HCT116 (cell line): ENCODE data around the gene SLC6A6.
A peak's percentile ranks its signal among the peaks of the same experiment; 100 is the strongest.

Source experiments
- CEBPB ChIP-seq: IDR thresholded peaks from 2 replicates; pipeline ENCODE4 v1.6.1; 2012; ENCODE audit warnings: low read depth
- EZH2 ChIP-seq: fragments of 200-600 bp; sonication (generic); IDR thresholded peaks from 2 replicates; pipeline ENCODE4 v1.6.1; 2017; ENCODE audit warnings: antibody characterized with exemption, mixed run types
- JUND ChIP-seq: IDR thresholded peaks from 2 replicates; pipeline ENCODE4 v1.6.1; 2012
- POLR2A ChIP-seq: IDR thresholded peaks from 2 replicates; pipeline ENCODE4 v1.7.0; 2011; ENCODE audit warnings: borderline replicate concordance; ENCODE audit not compliant: insufficient read depth, insufficient read length; ENCODE audit errors: extremely low read depth
- POLR2AphosphoS5 ChIP-seq: IDR thresholded peaks from 2 replicates; pipeline ENCODE4 v1.6.1; 2011; ENCODE audit warnings: mild to moderate bottlenecking, low read depth, low read length, moderate library complexity
- RAD21 ChIP-seq: IDR thresholded peaks from 2 replicates; pipeline ENCODE4 v1.6.1; 2012; ENCODE audit warnings: low read depth, mild to moderate bottlenecking
- YY1 ChIP-seq: IDR thresholded peaks from 2 replicates; pipeline ENCODE4 v1.6.1; 2011; ENCODE audit warnings: low read length, low read depth, moderate library complexity, mild to moderate bottlenecking; ENCODE audit not compliant: insufficient replicate concordance; ENCODE audit errors: extremely low read depth
- TF ChIP-seq, protein P1 (sequence below): IDR thresholded peaks from 2 replicates; pipeline ENCODE4 v1.6.1; 2011; ENCODE audit warnings: mild to moderate bottlenecking, low read length, moderate library complexity; ENCODE audit not compliant: insufficient replicate concordance; ENCODE audit errors: extremely low read depth
- TF ChIP-seq, protein P2 (sequence below): IDR thresholded peaks from 2 replicates; pipeline ENCODE4 v1.6.1; 2012
- TF ChIP-seq, protein P3 (sequence below), 3 experiments: fragments of 200-600 bp in 1 of 3; sonication (generic) in 1 of 3; IDR thresholded peaks in 2 of 3; conservative IDR thresholded peaks in 1 of 3; 2 replicates each; pipeline ENCODE4 v1.5.1; 2012 to 2017; ENCODE audit warnings: low read depth in 2 of 3, low read length in 2 of 3, antibody characterized with exemption in 1 of 3, borderline replicate concordance in 1 of 3, control low read depth in 1 of 3, mild to moderate bottlenecking in 1 of 3, mixed read lengths in 1 of 3, mixed run types in 1 of 3, moderate library complexity in 1 of 3; ENCODE audit not compliant: insufficient read depth in 1 of 3
- TF ChIP-seq, protein P4 (sequence below): IDR thresholded peaks from 2 replicates; pipeline ENCODE4 v1.6.1; 2012
- TF ChIP-seq, protein P5 (sequence below): IDR thresholded peaks from 2 replicates; pipeline ENCODE4 v1.6.1; 2012; ENCODE audit warnings: low read depth

DNA sequence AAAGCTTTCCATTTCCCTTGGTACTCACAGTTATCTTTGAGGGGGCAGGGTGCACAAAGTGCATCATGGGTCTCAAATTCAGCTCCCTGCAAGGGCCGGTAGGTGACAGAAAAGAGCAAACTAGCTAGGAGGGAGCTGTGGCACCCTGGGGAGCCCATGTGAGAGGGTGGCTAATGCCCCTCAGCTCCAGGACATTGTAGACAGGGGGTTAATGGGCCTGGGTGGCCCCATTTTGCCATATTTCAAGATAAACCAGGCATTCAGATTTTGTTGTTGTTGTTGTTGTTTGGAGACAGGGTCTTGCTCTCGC is 3.7 kb upstream of the SLC6A6 start:
- TF ChIP-seq, protein P1, sequence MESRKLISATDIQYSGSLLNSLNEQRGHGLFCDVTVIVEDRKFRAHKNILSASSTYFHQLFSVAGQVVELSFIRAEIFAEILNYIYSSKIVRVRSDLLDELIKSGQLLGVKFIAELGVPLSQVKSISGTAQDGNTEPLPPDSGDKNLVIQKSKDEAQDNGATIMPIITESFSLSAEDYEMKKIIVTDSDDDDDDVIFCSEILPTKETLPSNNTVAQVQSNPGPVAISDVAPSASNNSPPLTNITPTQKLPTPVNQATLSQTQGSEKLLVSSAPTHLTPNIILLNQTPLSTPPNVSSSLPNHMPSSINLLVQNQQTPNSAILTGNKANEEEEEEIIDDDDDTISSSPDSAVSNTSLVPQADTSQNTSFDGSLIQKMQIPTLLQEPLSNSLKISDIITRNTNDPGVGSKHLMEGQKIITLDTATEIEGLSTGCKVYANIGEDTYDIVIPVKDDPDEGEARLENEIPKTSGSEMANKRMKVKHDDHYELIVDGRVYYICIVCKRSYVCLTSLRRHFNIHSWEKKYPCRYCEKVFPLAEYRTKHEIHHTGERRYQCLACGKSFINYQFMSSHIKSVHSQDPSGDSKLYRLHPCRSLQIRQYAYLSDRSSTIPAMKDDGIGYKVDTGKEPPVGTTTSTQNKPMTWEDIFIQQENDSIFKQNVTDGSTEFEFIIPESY, result no peak
- no peak for TF ChIP-seq POLR2AphosphoS5
- no peak for TF ChIP-seq POLR2A
- TF ChIP-seq, protein P2, sequence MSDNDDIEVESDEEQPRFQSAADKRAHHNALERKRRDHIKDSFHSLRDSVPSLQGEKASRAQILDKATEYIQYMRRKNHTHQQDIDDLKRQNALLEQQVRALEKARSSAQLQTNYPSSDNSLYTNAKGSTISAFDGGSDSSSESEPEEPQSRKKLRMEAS, result no peak
- TF ChIP-seq, protein P3, sequence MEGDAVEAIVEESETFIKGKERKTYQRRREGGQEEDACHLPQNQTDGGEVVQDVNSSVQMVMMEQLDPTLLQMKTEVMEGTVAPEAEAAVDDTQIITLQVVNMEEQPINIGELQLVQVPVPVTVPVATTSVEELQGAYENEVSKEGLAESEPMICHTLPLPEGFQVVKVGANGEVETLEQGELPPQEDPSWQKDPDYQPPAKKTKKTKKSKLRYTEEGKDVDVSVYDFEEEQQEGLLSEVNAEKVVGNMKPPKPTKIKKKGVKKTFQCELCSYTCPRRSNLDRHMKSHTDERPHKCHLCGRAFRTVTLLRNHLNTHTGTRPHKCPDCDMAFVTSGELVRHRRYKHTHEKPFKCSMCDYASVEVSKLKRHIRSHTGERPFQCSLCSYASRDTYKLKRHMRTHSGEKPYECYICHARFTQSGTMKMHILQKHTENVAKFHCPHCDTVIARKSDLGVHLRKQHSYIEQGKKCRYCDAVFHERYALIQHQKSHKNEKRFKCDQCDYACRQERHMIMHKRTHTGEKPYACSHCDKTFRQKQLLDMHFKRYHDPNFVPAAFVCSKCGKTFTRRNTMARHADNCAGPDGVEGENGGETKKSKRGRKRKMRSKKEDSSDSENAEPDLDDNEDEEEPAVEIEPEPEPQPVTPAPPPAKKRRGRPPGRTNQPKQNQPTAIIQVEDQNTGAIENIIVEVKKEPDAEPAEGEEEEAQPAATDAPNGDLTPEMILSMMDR (IDR thresholded peaks at IDR 0.05 in 2 of 3, conservative IDR thresholded peaks at IDR 0.05 in 1 of 3; ENCODE audit: borderline replicate concordance in 1 of 3, insufficient read depth in 1 of 3, low read depth in 2 of 3, low read length in 2 of 3), result 0 out of 6 replicates have a peak, but pooled peaks of 1 of the 3 experiments have one; percentile 12
- TF ChIP-seq EZH2, result no peak
- TF ChIP-seq, protein P4, sequence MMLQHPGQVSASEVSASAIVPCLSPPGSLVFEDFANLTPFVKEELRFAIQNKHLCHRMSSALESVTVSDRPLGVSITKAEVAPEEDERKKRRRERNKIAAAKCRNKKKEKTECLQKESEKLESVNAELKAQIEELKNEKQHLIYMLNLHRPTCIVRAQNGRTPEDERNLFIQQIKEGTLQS, result no peak
- no peak for TF ChIP-seq RAD21
- TF ChIP-seq, protein P5, sequence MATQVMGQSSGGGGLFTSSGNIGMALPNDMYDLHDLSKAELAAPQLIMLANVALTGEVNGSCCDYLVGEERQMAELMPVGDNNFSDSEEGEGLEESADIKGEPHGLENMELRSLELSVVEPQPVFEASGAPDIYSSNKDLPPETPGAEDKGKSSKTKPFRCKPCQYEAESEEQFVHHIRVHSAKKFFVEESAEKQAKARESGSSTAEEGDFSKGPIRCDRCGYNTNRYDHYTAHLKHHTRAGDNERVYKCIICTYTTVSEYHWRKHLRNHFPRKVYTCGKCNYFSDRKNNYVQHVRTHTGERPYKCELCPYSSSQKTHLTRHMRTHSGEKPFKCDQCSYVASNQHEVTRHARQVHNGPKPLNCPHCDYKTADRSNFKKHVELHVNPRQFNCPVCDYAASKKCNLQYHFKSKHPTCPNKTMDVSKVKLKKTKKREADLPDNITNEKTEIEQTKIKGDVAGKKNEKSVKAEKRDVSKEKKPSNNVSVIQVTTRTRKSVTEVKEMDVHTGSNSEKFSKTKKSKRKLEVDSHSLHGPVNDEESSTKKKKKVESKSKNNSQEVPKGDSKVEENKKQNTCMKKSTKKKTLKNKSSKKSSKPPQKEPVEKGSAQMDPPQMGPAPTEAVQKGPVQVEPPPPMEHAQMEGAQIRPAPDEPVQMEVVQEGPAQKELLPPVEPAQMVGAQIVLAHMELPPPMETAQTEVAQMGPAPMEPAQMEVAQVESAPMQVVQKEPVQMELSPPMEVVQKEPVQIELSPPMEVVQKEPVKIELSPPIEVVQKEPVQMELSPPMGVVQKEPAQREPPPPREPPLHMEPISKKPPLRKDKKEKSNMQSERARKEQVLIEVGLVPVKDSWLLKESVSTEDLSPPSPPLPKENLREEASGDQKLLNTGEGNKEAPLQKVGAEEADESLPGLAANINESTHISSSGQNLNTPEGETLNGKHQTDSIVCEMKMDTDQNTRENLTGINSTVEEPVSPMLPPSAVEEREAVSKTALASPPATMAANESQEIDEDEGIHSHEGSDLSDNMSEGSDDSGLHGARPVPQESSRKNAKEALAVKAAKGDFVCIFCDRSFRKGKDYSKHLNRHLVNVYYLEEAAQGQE, result no peak
- TF ChIP-seq CEBPB, result no peak
- TF ChIP-seq YY1, result no peak
- TF ChIP-seq JUND, result no peak
